AG10803 (cell line): ENCODE measurements around the gene CAMK2G.

Experiments used
- DNase-seq: peaks from one replicate; pipeline ENCODE4 v3.0.0; 2010; ENCODE audit warnings: low read depth
- H3K4me3 ChIP-seq: 2 replicates; pipeline ENCODE4 v1.5.1; 2011; ENCODE audit warnings: mild to moderate bottlenecking, low read length, control low read depth
- TF ChIP-seq, protein P1 (sequence below): conservative IDR thresholded peaks from 2 replicates; pipeline ENCODE4 v1.5.1; 2011; ENCODE audit warnings: mild to moderate bottlenecking, low read length, control low read depth, inconsistent platforms

Gene CAMK2G

GRCh38 chr10:73803680-73804286, 70.6 kb downstream of the CAMK2G start:
- no peak overlapping the region for H3K4me3 ChIP-seq
- DNase-seq, result no peak
- TF ChIP-seq, protein P1, sequence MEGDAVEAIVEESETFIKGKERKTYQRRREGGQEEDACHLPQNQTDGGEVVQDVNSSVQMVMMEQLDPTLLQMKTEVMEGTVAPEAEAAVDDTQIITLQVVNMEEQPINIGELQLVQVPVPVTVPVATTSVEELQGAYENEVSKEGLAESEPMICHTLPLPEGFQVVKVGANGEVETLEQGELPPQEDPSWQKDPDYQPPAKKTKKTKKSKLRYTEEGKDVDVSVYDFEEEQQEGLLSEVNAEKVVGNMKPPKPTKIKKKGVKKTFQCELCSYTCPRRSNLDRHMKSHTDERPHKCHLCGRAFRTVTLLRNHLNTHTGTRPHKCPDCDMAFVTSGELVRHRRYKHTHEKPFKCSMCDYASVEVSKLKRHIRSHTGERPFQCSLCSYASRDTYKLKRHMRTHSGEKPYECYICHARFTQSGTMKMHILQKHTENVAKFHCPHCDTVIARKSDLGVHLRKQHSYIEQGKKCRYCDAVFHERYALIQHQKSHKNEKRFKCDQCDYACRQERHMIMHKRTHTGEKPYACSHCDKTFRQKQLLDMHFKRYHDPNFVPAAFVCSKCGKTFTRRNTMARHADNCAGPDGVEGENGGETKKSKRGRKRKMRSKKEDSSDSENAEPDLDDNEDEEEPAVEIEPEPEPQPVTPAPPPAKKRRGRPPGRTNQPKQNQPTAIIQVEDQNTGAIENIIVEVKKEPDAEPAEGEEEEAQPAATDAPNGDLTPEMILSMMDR, result no peak

DNA sequence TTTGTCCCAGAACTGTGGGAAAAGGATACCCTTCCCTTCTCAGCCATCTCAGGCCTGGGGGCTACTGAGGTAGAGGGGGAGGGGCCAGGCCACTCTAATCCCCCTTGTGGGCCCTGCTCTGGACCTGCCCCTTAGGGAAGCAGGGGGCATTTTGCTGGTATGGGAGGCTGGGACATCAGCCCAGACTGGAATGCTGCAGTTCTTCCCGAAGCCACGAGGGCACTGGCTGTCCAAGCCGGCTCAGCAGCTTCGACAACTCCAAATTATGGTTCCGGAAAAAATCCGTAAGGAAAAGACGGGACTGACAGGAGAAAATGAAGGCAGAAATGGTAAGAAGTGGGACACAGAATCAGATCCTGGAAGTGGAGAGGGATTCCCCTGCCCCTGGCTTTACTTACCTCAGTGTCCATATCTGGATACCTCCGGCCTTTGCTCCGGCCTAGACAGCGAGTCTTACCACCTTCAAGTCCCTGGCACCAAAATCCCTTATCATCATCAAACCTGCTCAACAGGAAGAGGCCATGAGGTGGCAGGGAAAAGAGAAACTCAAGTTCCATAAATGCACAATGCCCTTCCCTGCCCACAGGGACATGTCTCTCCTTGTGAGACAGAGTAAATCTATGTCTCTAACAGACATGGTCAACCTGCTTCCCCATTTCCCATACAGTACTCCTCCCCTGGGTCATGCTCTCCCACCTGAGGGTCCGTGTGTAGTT, 71.9 kb downstream of the CAMK2G start:
- TF ChIP-seq, protein P1, result peak; percentile 19; the same call in 1 of the 2 replicates
- DNase-seq, result no peak
- H3K4me3 ChIP-seq, result no peak overlapping the region

GRCh38 chr10:73801253-73801590, 73.1 kb downstream of the CAMK2G start:
- TF ChIP-seq, protein P1, result no peak
- no peak overlapping the region for H3K4me3 ChIP-seq
- DNase-seq, result no peak

DNA sequence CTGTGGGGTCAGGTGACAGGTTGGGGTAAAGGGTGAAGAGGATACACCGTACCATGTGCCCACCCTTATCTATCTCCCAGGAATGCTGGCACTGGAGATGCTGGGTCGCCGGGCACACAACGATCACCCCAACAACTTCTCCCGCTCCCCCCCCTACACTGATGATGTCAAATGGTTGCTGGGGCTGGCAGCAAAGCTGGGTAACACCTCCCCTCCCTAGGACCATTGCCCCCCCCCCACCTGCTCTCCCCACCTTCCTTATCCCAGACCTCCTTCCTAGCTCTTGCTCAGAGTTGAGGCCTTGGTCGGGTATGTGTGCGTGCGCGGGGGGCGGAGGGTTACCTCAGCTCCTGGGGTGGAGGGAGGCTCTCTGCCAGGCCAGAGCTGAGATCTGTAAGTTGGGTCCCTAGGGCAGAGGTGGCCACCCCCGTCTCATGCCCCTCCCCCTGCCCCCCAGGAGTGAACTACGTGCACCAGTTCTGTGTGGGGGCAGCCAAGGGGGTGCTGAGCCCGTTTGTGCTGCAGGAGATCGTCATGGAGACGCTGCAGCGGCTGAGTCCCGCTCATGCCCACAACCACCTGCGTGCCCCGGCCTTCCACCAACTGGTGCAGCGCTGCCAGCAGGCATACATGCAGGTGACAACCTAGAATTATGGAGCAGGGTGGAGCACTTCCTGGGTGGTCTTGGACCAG, 73.6 kb downstream of the CAMK2G start:
- no peak for DNase-seq
- TF ChIP-seq, protein P1, result no peak
- H3K4me3 ChIP-seq, result no peak overlapping the region

GRCh38 chr10:73799899-73800559, 74.3 kb downstream of the CAMK2G start:
- TF ChIP-seq, protein P1, result no peak
- no peak for DNase-seq
- H3K4me3 ChIP-seq, result no peak overlapping the region

DNA sequence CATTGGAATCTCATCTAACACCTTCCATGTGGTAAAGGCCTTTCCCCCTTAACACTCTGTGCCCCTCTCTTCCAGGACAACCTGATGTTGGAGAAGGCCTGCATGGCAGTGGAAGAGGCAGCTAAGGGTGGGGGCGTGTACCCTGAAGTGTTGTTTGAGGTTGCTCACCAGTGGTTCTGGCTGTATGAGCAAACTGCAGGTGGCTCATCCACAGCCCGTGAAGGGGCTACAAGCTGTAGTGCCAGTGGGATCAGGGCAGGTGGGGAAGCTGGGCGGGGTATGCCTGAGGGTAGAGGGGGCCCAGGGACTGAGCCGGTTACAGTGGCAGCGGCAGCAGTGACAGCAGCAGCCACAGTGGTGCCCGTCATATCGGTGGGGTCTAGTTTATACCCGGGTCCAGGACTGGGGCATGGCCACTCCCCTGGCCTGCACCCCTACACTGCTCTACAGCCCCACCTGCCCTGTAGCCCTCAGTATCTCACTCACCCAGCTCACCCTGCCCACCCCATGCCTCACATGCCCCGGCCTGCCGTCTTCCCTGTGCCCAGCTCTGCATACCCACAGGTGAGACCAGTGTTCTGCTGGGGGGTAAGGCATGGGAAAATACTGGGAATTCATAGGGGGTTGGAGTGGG, 75.3 kb downstream of the CAMK2G start:
- DNase-seq, result no peak
- TF ChIP-seq, protein P1, result no peak
- H3K4me3 ChIP-seq, result no peak overlapping the region
